ENCODE results near the gene NFATC1.

NFATC1 gene

GRCh38 chr18:79441420-79441819, 45.7 kb downstream of the NFATC1 start:
- DNase-seq (ENCODE audit: low read depth), result no peak

- no peak for DNase-seq (ENCODE audit: low read depth)
Observed at GRCh38 chr18:79442508-79443221, 46.9 kb downstream of the NFATC1 start.

GRCh38 chr18:79445221-79445620, 49.5 kb downstream of the NFATC1 start:
- DNase-seq (ENCODE audit: low read depth), result no peak

- DNase-seq (ENCODE audit: low read depth), result no peak
Observed at GRCh38 chr18:79445696-79446561, 50.2 kb downstream of the NFATC1 start.

- DNase-seq (ENCODE audit: low read depth), result no peak
Observed at GRCh38 chr18:79446931-79447330, 51.2 kb downstream of the NFATC1 start.

GRCh38 chr18:79447703-79448367, 52.1 kb downstream of the NFATC1 start:
- no peak for DNase-seq (ENCODE audit: low read depth)

- DNase-seq (ENCODE audit: low read depth), result no peak
Observed at GRCh38 chr18:79448621-79449020, 52.9 kb downstream of the NFATC1 start.

GRCh38 chr18:79449551-79450288, 54.0 kb downstream of the NFATC1 start:
- DNase-seq (ENCODE audit: low read depth), result no peak

- no peak for DNase-seq (ENCODE audit: low read depth)
Observed at GRCh38 chr18:79450289-79451080, 54.8 kb downstream of the NFATC1 start.

- DNase-seq (ENCODE audit: low read depth), result no peak
Observed at GRCh38 chr18:79451237-79452125, 55.8 kb downstream of the NFATC1 start.

- DNase-seq (ENCODE audit: low read depth), result no peak
Observed at GRCh38 chr18:79452190-79452990, 56.7 kb downstream of the NFATC1 start.

GRCh38 chr18:79452991-79453645, 57.4 kb downstream of the NFATC1 start:
- no peak for DNase-seq (ENCODE audit: low read depth)

GRCh38 chr18:79453816-79454735, 58.3 kb downstream of the NFATC1 start:
- DNase-seq (ENCODE audit: low read depth), result no peak

- no peak for DNase-seq (ENCODE audit: low read depth)
Observed at GRCh38 chr18:79455261-79455660, 59.5 kb downstream of the NFATC1 start.

- DNase-seq (ENCODE audit: low read depth), result no peak
Observed at GRCh38 chr18:79456105-79456980, 60.6 kb downstream of the NFATC1 start.

- no peak for DNase-seq (ENCODE audit: low read depth)
Observed at GRCh38 chr18:79457239-79457638, 61.5 kb downstream of the NFATC1 start.

GRCh38 chr18:79457652-79458051, 61.9 kb downstream of the NFATC1 start:
- no peak for DNase-seq (ENCODE audit: low read depth)
